HG03025 (cell line): ENCODE measurements around the gene CBL.

Experiments used
- ATAC-seq: cut with Tn5 transposase; IDR thresholded peaks from one replicate; pipeline ENCODE4 v1.9.1; 2021; ENCODE audit warnings: mild to moderate bottlenecking, moderate library complexity; ENCODE audit not compliant: unreplicated experiment, low FRiP score

Gene CBL

DNA sequence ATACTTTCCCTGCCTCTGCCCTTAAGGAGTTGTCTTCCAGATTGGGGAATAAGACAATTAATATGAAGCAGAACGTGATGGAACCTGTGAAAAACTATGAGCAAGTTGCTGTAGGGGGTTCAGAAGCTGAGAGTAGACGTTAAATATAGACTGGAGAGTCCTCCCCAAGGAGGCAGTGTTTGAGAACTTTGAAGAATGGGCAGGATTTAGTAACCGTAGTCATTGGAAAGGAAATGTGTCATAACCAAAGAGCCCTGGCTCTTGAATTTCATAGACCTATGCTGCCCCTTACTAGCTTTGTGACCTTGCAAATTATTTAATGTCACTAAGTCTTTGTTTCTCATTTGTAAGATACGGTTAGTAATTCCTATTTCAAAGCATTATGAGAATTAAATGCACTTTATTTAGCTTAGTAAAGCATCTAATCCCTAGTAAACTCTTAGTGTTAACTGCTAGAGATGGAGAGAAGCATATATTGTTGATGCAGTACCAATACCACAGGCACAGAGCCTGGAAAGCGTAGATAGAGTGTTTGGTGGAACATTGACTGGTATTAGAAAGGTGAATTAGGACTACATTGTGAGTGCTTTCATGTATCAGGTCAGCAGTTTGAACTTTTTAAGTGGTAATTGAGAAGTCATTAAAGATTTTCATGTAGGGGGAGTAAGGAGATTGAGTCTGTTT lies 56.7 kb downstream of the CBL start:
- ATAC-seq, result no peak

DNA sequence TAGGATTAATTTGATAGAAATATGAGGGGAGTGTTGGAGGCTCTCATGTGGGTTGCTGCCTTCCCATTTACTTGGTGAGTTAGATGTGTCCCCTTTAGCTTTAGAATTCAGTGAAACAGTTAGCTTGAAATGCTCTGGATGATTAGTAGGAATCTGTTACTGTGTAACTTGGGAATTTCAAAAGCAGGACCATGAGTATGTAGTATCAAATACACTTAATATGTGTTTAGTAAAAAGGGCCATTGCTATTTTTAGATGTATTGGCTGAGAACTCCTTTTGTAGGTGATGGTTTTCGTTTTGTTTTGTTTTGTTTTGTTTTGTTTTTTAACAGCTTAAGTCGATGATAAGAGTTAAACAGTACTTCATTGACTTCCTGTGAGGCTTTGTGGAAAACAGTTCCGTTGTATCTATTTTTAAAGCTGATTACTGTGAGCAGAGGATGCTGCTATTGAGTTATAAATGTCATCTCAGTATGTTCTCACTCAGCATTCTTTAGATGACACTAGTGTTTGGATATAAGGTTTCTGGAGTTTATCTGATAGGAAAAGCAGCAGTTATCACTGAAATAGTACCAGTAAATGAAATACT lies 57.3 kb downstream of the CBL start:
- no peak for ATAC-seq

DNA sequence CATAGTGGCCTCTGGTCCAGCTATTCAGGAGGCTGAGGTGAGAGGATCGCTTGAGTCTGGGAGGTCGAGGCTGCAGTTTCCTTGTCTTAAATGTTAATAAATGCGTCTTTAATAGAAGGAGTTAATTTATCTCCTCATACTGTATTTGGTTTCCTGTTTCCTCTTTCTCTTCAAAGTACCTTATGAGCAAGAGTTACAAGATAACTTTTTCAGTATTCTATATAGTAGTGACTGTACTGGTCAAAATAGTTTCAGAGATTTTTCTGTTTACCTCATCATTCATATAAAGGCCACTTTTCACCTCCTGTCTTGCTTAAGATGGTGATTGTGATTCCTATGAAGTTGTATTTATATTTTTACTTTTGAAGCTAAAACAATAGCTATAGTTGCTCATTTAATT lies 59.9 kb downstream of the CBL start:
- ATAC-seq, result no peak

DNA sequence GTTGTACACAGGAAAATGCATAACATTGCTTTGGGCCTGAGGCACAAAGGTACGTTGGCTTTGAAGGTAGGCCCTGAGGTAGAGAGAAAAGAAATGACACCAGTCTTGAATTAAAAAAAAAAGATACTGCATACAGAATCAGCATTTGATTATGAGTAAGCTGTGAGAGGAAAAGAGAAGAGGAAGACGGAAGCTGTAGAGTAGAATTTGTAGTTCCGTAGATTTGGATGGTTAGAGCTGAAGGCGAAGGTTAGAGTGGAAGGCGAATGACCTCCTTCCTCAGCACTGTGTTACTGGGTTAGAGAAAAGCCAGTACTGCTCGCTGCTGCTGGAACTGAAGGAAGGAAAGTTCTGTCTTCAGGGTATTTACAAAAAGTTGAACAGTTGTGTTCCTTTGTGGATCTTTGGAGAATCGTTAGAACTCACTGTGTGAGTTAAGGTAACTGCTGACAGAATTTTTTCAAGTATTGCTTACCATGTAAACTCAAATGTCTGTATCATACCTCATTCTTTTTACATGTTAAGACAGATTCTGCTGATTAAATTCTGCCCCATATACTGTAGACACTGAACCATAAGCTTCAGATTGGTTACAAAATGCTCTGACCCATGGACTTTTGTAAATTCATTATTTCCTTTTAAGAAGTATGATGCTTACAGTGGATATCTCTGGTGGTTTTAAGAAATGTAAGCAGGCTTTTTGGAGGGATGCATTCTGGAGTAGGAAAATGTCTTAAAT lies 60.5 kb downstream of the CBL start:
- ATAC-seq, result no peak

DNA sequence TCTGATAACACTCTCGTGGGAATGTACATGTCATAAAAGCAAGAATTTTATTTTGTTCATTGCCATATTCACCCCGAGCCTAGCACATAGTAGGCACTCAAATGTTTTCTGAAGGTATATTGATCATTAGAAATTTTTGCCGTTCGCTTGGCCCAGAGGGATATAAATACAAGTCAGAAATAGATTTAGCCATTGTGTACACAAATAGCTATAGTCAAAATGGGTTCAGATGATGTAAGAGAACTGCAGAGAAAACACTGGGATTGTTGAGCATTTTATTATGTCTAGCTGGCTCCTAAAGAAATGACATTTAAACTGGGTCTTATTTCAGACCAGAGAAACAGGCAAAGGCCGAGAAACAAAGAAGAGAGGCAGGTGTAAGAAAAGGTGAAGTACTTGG lies 61.5 kb downstream of the CBL start:
- ATAC-seq, result no peak

DNA sequence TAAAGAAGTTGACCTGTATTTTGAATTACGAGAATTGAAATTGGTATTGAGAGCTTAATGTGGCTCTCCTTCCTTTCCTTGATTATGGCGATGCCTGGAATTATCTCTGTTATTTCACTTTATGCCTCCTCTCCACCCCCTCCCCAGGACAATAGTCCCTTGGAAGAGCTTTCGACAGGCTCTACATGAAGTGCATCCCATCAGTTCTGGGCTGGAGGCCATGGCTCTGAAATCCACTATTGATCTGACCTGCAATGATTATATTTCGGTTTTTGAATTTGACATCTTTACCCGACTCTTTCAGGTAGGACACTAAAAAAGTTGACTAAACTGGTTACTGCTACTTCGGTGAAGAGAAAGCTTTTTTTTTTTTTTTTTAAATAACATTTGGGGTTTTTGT lies 67.6 kb downstream of the CBL start:
- no peak for ATAC-seq

DNA sequence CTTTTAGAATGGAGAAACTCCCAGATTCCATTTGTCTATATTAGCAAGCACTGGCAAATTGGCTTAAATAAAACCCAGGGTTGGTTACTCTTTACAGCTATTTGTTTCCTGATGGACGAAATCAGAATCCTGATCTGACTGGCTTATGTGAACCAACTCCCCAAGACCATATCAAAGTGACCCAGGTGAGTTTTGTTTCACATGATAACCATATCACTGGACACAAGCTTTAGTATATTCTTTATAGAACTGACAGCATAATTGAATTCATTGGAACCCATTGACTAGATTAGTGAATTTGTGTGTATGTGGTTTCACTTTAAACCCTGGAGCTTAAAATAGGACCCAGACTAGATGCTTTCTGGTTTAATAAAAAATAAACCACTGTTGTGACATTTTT lies 71.5 kb downstream of the CBL start:
- ATAC-seq, result no peak

DNA sequence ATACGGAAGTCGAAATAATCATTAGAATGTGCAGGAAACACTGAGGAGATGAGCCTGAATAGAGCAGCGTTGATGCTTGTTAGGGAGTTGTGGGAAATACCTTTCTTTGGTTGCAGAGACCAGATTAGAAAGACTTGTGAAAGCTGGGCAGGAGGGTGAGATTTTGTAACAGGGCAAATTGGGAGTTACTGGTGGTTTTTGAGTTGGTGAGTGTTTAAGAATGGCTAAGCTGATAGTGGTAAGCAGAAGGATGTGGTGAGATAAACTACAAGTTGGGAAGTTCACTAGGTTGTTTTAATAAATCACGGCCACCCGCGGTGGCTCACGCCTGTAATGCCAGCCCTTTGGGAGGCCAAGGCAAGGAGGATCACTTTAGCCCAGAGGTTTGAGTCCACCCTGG lies 76.4 kb downstream of the CBL start:
- no peak for ATAC-seq

DNA sequence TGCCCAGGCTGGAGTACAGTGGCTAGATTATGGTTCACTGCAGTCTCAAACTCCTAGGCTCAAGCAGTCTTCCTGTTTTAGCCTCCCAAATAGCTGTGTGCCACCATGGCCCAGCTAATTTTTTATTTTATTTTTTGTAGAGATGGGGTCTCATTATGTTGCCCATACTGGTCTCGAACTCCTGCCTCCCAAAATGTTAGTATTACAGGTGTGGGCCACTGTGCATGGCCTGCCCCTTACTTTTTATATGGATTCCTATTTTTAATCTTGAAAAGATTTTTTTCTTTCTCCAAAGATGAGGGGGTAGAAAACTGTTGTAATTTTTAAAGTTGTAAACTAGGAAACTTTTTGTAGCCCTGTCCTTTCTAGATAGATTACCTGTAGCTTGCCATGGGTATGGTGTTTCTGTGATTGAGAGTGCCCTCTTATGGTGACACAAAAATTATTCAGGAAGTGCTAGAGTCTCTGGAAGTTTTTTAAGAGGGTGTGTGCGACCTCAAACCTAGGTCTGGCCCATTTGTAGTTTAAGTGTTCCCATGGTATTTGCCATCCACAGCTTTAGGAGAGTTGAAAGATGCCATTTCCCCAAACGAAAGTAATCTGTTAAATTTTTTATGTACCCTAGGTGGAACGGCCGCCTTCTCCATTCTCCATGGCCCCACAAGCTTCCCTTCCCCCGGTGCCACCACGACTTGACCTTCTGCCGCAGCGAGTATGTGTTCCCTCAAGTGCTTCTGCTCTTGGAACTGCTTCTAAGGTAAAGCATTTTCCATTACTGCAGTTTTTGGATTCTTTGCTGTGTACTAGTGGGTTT lies 78.4 kb downstream of the CBL start:
- no peak for ATAC-seq

DNA sequence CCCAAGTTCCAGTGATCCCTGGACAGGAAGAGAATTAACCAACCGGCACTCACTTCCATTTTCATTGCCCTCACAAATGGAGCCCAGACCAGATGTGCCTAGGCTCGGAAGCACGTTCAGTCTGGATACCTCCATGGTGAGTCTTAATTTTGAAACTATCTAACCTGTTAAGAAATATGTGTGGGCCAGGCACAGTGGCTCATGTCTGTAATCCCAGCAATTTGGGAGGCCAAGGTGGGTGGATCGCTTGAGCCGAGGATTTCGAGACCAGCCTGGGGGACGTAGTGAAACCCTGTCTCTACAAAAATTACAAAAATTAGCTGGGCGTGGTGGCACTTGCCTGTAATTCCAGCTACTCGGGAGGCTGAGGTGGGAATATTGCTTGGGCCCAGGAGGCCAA lies 79.3 kb downstream of the CBL start:
- no peak for ATAC-seq

DNA sequence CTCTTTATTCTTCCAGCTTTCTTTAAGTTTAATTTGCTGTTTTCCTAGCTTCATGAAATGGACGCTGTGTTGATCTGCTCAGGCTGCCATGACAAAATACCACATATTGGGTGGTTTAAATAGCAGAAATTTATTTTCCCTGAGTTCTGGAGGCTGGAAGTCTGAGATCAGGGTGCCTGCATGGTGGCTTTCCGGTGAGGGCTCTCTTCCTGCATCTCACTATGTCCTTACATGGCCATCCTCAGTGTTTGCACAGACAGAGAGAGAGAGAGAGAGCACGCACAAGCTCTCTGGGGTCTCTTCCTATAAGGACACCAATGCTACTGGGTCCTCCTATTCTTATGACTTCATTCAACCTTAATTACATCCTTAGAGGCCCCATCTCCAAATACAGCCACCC lies 82.1 kb downstream of the CBL start:
- no peak for ATAC-seq

DNA sequence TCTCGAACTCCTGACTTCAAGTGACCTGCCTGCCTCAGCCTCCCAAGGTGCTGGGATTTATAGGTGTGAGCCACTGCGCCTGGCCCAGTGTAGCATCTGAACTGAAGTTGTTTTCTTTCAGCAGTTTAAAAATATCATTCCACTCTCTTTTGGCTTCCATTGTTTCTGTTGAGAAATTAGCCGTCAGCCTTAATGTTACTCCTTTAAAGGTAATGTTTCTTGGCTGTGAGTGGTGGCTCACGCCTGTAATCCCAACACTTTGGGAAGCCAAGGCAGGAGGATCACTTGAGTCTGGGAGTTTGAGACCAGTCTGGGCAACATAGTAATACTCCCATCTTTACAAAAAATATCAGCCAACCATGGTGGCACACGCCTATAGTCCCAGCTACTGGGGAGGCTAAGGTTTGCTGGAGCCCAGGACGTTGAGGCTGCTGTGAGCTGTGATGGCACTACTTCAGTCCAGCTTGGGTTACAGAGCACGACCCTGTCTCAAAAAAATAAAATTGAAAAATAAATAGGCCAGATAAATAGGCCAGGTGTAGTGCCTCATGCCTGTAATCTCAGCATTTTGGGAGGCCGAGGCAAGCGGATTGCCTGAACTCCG lies 84.9 kb downstream of the CBL start:
- ATAC-seq, result no peak

DNA sequence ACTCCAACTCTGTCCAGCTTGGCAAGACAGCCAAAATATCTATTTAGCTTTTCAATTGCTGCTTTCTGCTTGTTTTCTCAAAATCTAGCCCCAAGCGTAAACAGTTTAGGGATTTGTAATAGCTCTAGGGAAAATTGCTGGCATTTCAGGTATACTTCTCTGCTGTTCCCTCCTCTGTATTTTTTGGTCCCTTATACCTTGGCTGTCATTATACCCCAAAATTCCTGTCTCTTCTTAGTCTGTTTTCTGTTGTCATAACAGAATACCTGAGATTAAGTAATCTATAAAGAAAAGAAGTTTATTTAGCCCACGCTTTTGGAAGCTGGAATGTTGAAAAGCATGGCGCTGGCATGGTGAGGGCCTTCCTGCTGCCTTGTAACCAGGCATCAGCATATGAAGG lies 87.3 kb downstream of the CBL start:
- no peak for ATAC-seq

DNA sequence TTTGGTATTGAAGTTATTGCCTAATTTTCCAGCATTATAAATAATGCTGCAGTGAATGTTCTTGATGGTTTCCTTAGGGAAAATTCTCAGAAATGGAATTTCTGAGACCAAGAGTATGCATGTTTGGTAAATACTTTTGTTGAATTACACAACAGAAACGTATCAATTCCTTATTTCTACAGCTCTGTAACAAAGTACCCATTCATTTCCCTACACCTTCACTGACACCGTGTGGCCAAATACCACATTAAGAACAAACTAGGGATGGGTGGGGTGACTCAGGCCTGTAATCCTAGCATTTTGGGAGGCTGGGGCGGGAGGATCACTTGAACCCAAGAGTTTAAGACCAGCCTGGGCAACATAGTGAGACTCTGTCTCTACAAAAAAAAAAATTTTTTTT lies 89.0 kb downstream of the CBL start:
- ATAC-seq, result no peak

DNA sequence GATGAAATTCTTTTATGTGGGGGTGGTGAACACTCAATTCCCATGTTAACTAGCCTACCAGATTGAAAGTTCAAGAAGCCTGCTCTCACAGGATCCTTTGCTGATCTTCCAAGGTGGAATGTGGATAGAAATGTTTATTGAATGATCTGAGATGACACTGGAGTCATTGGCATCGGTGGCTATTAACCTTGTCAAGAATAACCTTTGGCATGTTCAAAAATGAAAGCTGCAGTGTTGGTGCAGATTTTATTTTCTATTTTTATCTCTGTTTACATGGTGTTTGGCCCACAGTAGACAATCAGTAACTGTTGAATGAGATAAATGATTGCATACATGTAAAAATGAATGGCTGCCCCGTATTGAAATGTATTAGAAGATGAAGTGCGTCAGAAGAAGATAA lies 91.8 kb downstream of the CBL start:
- no peak for ATAC-seq

DNA sequence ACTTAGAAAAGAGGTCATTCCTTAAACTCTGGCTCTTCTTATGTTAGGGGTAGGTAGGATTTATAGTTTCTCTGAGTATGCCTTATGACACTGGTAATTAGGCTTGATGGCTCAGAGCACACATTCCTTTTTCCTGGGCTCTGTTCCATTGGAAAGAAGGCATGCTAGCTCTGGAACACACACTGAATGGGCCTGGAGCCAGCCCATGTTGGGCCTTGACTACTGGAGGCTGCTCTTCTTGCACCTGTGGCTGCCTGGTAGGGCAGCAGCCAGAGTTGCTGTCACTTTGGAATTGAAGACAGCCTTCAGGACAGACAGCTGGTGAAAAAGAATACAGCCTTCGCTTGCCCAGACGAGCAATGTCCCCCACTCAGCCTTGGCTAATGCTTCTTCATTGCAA lies 92.6 kb downstream of the CBL start:
- ATAC-seq, result no peak

DNA sequence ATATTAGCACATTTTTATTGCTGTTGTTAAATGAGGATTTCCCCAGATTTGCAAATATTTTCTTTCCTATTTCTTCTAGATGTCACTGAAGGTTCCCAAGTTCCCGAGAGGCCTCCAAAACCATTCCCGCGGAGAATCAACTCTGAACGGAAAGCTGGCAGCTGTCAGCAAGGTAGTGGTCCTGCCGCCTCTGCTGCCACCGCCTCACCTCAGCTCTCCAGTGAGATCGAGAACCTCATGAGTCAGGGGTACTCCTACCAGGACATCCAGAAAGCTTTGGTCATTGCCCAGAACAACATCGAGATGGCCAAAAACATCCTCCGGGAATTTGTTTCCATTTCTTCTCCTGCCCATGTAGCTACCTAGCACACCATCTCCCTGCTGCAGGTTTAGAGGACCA lies 93.3 kb downstream of the CBL start:
- ATAC-seq, result no peak

DNA sequence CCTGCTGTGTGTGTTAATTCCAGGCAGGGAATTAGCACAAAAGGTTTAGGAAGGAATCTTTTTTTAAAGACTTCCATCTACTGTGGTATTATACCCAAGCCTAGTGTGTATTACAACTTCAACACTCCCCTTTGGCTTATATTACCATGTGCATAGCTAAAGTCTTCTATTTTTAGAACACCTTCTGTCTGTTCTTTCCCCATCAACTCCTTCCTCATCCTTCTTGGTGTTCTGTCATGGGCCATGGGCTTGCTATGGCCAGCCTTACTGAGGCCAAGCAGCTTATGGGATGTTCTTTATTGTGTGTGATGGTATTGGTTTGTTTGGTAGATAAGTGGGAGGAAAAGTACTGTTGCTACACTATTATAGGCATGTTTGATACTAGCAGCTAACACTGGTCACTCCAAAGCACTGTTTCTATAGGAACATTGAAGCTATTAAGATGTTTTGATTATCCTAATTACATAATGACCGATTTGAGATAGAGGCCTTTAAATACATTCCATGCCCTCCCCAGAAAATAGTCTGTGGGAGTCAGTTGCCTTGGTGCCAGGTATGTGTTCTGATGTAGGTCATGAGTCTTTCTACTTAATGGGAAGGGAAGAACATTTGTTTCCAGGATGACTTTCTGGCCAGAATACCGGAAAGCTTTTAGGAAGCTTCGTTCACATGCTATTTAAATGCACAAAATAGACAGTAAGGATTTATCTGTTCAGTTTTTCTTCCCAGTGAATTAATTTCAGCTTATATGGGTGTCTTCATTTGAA lies 94.2 kb downstream of the CBL start:
- ATAC-seq, result no peak

DNA sequence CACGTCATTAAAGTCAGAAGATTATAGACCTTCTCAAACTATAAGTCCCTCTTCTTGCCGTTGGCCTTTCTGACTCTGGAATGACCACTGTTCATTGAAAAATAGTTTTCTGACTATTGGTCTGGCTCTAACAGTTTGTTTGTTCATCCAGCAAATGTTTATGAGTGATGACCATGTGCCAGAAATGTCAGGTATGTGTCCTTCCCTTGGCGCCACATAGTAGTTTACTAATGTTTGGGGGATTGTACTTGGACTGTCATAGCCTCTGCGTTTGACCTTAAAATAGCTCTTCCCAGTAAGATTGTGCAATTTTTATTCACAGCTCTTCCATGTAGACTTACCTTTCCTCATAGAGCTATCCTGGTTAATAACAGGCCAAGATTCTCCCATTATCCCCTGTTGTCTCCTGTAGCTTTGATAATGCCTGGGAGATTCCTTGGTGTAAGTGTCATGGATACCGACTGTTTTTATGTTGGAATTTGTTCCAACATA lies 97.1 kb downstream of the CBL start:
- no peak for ATAC-seq
